Hepatocyte (in vitro differentiated cells): ENCODE measurements around the gene OR52B6. TPM values are rescaled to one million over a fixed set of nuclear protein-coding genes. Genes with fewer than 3 reads are reported as not detected.

Experiments
- DNase-seq: peaks from one replicate; pipeline ENCODE4 v3.0.0-alpha.2; 2016; ENCODE audit warnings: low spot score
- H2AFZ ChIP-seq: fragments of 200-600 bp; sonication (generic); 2 replicates; pipeline ENCODE4 v1.6.0; 2016; ENCODE audit warnings: antibody characterized with exemption, mild to moderate bottlenecking
- H3K27ac ChIP-seq: fragments of 200-600 bp; sonication (generic); 2 replicates; pipeline ENCODE4 v1.5.1; 2016; ENCODE audit warnings: mild to moderate bottlenecking
- H3K27me3 ChIP-seq: fragments of 200-600 bp; sonication (generic); 2 replicates; pipeline ENCODE4 v1.6.1; 2016
- H3K36me3 ChIP-seq: fragments of 200-600 bp; sonication (generic); replicated peaks from 2 replicates; pipeline ENCODE4 v1.5.1; 2016; ENCODE audit warnings: low read depth; ENCODE audit not compliant: insufficient read depth
- H3K4me1 ChIP-seq: fragments of 200-600 bp; sonication (generic); 2 replicates; pipeline ENCODE4 v1.5.1; 2016; ENCODE audit warnings: mild to moderate bottlenecking, moderate library complexity; ENCODE audit not compliant: insufficient read depth
- H3K4me2 ChIP-seq: fragments of 200-600 bp; sonication (generic); 2 replicates; pipeline ENCODE4 v1.6.0; 2016
- H3K4me3 ChIP-seq: fragments of 200-600 bp; sonication (generic); 2 replicates; pipeline ENCODE4 v1.5.1; 2016; ENCODE audit warnings: mild to moderate bottlenecking
- H3K79me2 ChIP-seq: fragments of 200-600 bp; sonication (generic); 2 replicates; pipeline ENCODE4 v1.6.0; 2017; ENCODE audit warnings: mild to moderate bottlenecking
- H3K9me2 ChIP-seq: fragments of 200-600 bp; sonication (generic); replicated peaks from 2 replicates; pipeline ENCODE4 v1.6.0; 2017; ENCODE audit warnings: mild to moderate bottlenecking; ENCODE audit not compliant: insufficient read depth
- H3K9me3 ChIP-seq: fragments of 200-600 bp; sonication (generic); 2 replicates; pipeline ENCODE4 v1.5.1; 2016; ENCODE audit warnings: low read depth, mild to moderate bottlenecking
- H4K20me1 ChIP-seq: fragments of 200-600 bp; sonication (generic); 2 replicates; pipeline ENCODE4 v1.6.0; 2016; ENCODE audit warnings: mild to moderate bottlenecking; ENCODE audit not compliant: insufficient read depth, poor library complexity, severe bottlenecking
- CTCF ChIP-seq: fragments of 200-600 bp; sonication (generic); IDR thresholded peaks from 2 replicates; pipeline ENCODE4 v1.5.1; 2016; ENCODE audit warnings: antibody characterized with exemption, mild to moderate bottlenecking; ENCODE audit not compliant: poor library complexity
- EZH2 ChIP-seq: fragments of 200-600 bp; sonication (generic); IDR thresholded peaks from 2 replicates; pipeline ENCODE4 v1.6.1; 2016; ENCODE audit warnings: antibody characterized with exemption, mild to moderate bottlenecking, borderline replicate concordance
- EZH2phosphoT487 ChIP-seq: fragments of 200-600 bp; sonication (generic); IDR thresholded peaks from one replicate; pipeline ENCODE4 v1.6.1; 2018; ENCODE audit warnings: antibody characterized with exemption, mild to moderate bottlenecking, low read depth, moderate library complexity; ENCODE audit not compliant: unreplicated experiment, severe bottlenecking
- WGBS: methylation state at CpG from one replicate; pipeline ENCODE4 v1.1.6; 2016; ENCODE audit warnings: low lambda C conversion rate; ENCODE audit errors: missing lambda C conversion rate; 5-methylcytosine and 5-hydroxymethylcytosine counted together
- polyA plus RNA-seq: library from polyadenylated mRNA; unstranded; fragments of >200 nt; fragmentation: Nextera tagmentation; extraction: Ambion mirVana; gene quantifications from 2 replicates; pipeline ENCODE4 v1.2.1, GENCODE V29; 2016
- total RNA-seq: library from RNA; depleted of rRNA; stranded (reverse); fragments of >200 nt; gene quantifications from 2 replicates; pipeline ENCODE4 v1.2.3, GENCODE V29; 2014

The OR52B6 gene
- total and polyA plus RNA-seq, 2 experiments from 2014 or later, result not detected

DNA sequence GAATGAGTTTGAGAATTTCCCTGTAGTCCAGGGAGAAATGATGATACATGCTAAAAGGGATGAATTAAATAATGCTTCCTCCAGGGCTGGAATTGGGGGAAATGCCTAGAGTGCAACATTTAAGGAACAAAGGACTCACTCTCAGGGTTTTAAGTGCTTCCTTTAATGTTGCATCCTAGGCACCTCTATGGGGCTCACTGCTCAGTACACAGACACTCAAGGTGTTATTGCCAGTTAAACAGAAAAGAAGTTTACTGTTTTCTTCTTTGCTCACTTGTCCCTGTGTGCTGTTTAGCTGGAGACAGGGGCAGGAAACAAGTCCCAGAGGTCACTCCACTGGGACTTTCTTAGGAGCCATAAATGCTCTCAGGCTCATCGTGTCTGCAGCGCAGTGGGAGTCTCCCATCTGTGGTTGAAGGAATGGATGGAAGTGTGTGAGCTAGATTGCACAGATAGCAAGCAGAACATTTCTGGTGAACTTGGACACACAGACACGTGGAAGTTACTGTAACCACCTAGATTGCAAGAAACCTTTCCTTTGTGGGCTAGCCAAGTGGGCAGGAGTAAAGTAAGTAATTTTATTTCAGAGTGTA, 24.0 kb upstream of the OR52B6 start:
- peaks cover 5% of the 10 kb centered on the region for H3K27me3 ChIP-seq
- no peak overlapping the region for H2AFZ ChIP-seq
- TF ChIP-seq EZH2, result no peak
- TF ChIP-seq EZH2phosphoT487, result no peak
- no peak for TF ChIP-seq CTCF
- no peaks in the 10 kb centered on the region for H3K9me3 ChIP-seq
- H4K20me1 ChIP-seq, result no peaks in the 10 kb centered on the region
- no peaks in the 10 kb centered on the region for H3K4me1 ChIP-seq
- 66% methylated on average over 3 of the region's 3 CpGs for WGBS
- no peak overlapping the region for H3K4me2 ChIP-seq
- H3K79me2 ChIP-seq, result no peaks in the 10 kb centered on the region
- no peak for DNase-seq
- no peak overlapping the region for H3K4me3 ChIP-seq
- H3K27ac ChIP-seq, result no peak overlapping the region
- no peaks in the 10 kb centered on the region for H3K9me2 ChIP-seq
- no peaks in the 10 kb centered on the region for H3K36me3 ChIP-seq

DNA sequence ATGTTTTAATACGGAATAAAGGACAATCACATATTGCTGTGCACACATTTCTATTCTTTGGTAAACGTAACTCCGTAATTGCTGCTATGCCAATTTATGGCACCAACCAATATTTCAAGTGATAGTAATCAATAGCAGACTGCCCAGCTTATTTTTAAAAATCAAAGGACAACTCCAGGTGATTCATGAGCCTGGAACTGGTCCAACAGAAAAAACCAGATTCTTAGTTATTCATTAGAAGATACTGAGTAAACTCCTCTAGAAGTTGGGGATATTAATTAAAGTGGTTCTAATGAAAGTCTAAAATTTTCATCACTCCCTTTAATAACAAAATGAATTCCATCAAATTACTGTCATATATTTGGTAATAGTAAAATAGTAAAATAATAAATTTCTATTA, 22.9 kb upstream of the OR52B6 start:
- Histone ChIP-seq H3K9me2 (no peaks in the 10 kb centered on the region), H3K9me3 (no peaks in the 10 kb centered on the region), H3K36me3 (no peaks in the 10 kb centered on the region), H3K4me3 (no peak overlapping the region), H3K27ac (no peak overlapping the region), H3K4me1 (no peaks in the 10 kb centered on the region), H2AFZ (no peak overlapping the region), H3K4me2 (no peak overlapping the region), H4K20me1 (no peaks in the 10 kb centered on the region), H3K79me2 (no peaks in the 10 kb centered on the region), H3K27me3 (peaks cover 5% of the 10 kb centered on the region)
- TF ChIP-seq EZH2phosphoT487 (no peak), CTCF (no peak), EZH2 (no peak)
- DNase-seq, result no peak
- WGBS, result 57% methylated on average over 3 of the region's 3 CpGs

GRCh38 chr11:5564259-5565019, 16.2 kb upstream of the OR52B6 start:
- H4K20me1 ChIP-seq, result no peaks in the 10 kb centered on the region
- H3K4me3 ChIP-seq, result no peak overlapping the region
- H3K9me3 ChIP-seq, result no peaks in the 10 kb centered on the region
- TF ChIP-seq EZH2phosphoT487, result no peak
- no peak for TF ChIP-seq EZH2
- TF ChIP-seq CTCF, result no peak
- no peaks in the 10 kb centered on the region for H3K36me3 ChIP-seq
- H3K27ac ChIP-seq, result no peak overlapping the region
- no peaks in the 10 kb centered on the region for H3K27me3 ChIP-seq
- H2AFZ ChIP-seq, result no peak overlapping the region
- no peak for DNase-seq
- H3K79me2 ChIP-seq, result no peaks in the 10 kb centered on the region
- H3K9me2 ChIP-seq, result no peaks in the 10 kb centered on the region
- no peaks in the 10 kb centered on the region for H3K4me1 ChIP-seq
- no peak overlapping the region for H3K4me2 ChIP-seq
- 86% methylated on average over 1 of the region's 1 CpG for WGBS
